ENCODE measurements around the gene SLC30A3.

The SLC30A3 gene

GRCh38 chr2:27236136-27236535, 26.7 kb downstream of the SLC30A3 start:
- in situ Hi-C loops (cut with HindIII; ENCODE audit: low sequenced_read_pairs): no loop called here

GRCh38 chr2:27233341-27233740, 29.5 kb downstream of the SLC30A3 start:
- in situ Hi-C loops (cut with HindIII; ENCODE audit: low sequenced_read_pairs): no loop called here

DNA sequence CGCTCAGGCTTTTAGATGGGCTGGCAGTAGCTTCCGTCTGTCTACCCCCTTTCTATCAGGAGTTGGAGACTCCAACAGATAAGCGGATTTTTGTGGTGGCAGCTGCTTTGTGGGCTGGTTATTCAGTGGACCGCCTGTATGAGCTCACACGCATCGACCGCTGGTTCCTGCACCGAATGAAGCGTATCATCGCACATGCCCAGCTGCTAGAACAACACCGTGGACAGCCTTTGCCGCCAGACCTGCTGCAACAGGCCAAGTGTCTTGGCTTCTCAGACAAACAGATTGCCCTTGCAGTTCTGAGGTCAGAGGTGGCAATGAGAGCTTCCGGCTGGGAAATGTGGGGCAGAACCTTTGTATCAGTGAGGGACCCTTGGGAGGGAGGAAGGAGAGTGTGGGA, 30.9 kb downstream of the SLC30A3 start:
- in situ Hi-C loops (cut with HindIII; ENCODE audit: low sequenced_read_pairs): no loop called here

- in situ Hi-C loops (cut with HindIII; ENCODE audit: low sequenced_read_pairs): no loop called here
Measured at GRCh38 chr2:27227501-27227900, 35.3 kb downstream of the SLC30A3 start.

- in situ Hi-C loops (cut with HindIII; ENCODE audit: low sequenced_read_pairs): no loop called here
Measured at GRCh38 chr2:27225526-27225925, 37.3 kb downstream of the SLC30A3 start.

GRCh38 chr2:27223416-27223815, 39.4 kb downstream of the SLC30A3 start:
- in situ Hi-C loops (cut with HindIII; ENCODE audit: low sequenced_read_pairs): no loop called here

DNA sequence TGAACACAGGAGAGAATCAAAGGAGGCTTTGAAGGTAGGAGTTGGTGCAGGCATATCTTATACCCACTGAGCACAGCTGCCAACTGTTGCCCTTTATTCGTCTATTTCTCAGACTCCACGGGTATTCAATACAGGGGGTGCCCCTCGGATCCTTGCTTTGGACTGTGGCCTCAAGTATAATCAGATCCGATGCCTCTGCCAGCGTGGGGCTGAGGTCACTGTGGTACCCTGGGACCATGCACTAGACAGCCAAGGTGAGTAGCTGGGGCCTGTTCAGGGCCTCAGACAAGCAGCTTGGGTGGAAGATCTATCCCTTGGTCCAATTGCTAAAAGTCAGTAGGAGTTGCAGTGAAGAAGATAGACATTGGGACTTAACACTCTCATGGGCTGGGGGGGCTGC, 40.4 kb downstream of the SLC30A3 start:
- in situ Hi-C loops (cut with HindIII; ENCODE audit: low sequenced_read_pairs): no loop called here

DNA sequence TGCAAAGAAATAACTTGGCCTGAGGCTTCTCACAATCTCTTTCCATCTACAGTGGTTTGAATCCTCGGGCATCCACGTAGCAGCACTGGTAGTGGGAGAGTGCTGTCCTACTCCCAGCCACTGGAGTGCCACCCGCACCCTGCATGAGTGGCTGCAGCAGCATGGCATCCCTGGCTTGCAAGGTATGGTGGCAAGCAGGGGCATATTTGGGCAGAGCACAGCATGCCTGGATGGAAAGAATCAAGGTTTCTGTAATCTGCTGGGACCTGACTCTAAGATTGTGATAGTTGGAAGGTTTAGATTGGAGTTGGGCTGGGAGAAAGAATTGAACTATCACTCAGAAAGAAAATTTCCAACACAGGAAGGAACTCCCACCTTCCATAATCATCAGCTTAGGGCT, 41.7 kb downstream of the SLC30A3 start:
- in situ Hi-C loops (cut with HindIII; ENCODE audit: low sequenced_read_pairs): no loop called here

DNA sequence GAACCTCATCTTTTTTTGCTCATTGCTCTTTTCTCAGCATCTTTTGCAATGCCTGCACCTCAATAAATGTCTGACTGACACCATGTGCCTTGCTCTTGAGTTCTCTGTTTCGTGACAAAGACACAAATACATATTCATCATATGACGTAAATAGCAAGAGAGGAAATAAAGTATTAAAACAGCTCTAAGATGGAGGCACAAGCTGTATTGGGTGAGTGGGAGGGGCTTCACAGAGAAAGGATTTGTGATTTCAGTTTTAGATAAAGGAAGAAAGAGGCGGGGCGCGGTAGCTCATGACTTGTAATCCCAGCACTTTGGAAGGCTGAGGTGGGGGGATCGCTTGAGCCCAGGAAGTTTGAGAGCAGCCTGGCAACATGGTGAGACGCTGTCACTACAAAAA, 42.8 kb downstream of the SLC30A3 start:
- in situ Hi-C loops (cut with HindIII; ENCODE audit: low sequenced_read_pairs): no loop called here

DNA sequence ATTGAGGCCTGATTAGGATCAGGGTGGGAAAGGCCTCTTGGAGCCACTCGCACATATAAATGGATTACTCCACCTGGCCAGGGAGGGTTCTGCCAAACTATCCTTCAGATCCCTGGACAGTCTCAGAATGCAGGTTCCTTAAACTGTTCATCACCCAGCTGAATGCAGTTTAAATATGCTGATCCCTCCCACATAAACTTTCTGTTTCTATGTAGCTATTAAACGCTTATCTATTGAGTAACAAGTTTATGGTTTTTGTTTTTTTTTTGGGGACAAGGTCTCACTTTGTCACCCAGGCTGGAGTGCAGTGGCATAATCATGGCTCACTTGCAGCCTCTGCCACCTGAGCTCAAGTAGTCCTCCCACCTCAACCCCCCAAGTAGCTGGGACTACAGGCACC, 43.8 kb downstream of the SLC30A3 start:
- in situ Hi-C loops (cut with HindIII; ENCODE audit: low sequenced_read_pairs): no loop called here

DNA sequence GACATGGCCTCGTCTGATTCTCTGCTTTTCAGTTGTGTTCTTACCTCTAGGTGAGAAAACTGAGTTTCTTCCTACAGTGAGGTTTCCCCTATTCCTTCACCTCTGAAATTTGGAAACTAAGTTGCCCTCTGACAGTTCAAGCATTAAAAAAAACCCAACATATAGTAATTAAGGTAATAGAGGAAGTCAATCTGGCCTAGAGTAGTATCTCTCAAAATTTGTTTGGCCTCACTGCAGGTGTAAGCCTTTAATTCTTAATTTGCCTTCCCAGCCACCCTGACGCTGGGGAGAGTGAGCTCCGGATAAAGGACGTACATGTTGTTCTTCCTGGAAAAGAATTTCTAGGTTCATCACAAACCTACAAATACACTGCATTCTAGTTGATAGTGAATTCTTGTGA, 44.2 kb downstream of the SLC30A3 start:
- in situ Hi-C loops (cut with HindIII; ENCODE audit: low sequenced_read_pairs): no loop called here

GRCh38 chr2:27217173-27218121, 45.4 kb downstream of the SLC30A3 start, which contains the start of gene CAD:
CAD (plus strand) TSS chr2:27217369; CDS start chr2:27217552, 183 bp downstream.
- in situ Hi-C loops (cut with HindIII; ENCODE audit: low sequenced_read_pairs): no loop called here

- in situ Hi-C loops (cut with HindIII; ENCODE audit: low sequenced_read_pairs): no loop called here
Measured at GRCh38 chr2:27216416-27217137, 46.3 kb downstream of the SLC30A3 start.

DNA sequence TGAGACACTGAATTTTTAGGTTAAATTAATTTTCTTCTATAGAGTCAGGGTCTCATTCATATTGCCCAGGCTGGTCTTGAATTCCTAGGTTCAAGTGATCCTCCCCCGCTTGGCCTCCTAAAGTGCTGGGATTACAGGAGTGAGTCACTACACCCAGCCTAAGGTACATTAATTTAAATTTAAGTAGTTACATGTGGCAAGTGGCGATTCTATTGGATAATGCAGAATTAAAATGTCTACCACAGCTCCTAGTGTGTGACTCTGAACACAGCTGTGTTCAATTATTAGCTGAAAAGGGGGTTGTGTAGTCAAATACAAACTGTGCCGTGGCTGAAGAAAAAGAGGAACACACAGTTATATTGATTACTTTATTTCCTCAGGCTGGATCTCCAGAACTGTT, 47.9 kb downstream of the SLC30A3 start:
- in situ Hi-C loops (cut with HindIII; ENCODE audit: low sequenced_read_pairs): no loop called here

DNA sequence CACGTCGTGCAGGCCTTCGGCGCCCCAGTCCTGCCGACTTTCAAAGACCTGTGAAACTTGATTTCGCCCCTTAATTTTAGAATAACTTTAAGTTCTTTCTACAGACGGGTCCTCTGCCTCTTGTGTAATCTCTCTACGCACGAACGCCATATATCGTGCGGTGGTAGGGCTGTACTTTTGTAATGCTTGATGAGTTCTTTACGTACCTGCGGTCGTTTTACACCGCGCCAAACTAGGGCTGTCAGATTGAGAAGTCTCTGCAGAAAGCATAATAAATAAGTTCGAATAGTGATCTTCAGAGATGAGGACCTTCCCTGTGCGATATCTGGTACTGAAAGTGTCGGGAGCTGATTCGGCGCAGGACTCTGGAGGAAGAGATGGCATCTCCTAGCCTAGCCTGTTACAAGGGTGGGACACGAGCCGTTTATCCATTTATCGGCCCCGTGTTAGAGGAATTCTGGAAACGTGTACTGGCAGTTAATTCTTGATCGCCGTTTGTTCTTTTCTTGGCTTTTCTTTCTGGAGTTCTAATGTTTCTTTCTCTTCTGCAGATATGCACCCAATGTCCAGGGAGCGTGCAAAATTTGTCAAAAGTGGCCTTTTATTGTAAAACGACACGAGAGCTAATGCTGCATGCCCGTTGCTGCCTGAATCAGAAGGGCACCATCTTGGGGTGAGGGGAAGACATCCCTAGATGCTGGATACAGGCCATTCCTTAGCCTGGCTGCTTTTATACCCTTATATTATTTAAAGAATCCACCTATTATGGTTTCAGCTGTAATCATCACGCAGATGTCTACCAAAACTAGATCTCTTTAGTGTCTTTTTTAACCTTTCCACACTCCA, 50.0 kb downstream of the SLC30A3 start:
- in situ Hi-C loops (cut with HindIII; ENCODE audit: low sequenced_read_pairs): no loop called here

DNA sequence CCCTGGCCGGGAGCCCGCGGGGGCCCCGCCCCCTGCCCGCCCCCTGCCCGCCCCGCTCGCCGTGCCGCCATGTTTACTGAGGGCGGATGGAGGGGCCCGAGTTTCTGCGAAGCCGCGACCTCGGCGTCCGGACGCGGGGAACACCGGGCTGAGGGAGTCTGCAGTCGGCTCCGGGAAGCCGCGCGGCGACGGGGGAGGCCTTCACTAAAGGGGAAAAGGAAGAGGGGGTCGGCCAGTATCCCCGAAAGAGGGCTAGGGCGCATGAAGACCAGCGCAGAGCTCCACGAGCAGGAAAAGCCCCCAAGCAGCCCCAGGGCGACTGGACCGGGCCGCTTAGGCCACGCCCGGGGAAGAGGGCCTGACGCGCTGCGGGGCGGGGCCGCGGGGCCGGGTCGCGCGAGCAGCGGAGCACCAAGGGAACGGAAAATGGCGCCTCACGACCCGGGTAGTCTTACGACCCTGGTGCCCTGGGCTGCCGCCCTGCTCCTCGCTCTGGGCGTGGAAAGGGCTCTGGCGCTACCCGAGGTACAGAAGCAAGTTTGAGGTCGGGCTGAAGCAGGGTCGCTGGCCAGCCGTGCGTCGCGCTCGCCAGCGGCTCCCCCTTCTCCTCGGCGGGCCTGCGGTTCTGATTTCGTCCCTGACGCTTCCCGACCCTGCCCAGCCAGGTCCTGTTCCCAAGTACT, 50.8 kb downstream of the SLC30A3 start, which contains the start of the genes ATRAID and SLC5A6:
Gene ATRAID (plus strand): TSS at position 99 of the 683 bp plus-strand sequence. CDS start 328 bp downstream, at position 427.
Gene SLC5A6 (minus strand): TSS at position 326 of the 683 bp plus-strand sequence. CDS start 4,618 bp downstream, outside the sequence.
- in situ Hi-C loops (cut with HindIII; ENCODE audit: low sequenced_read_pairs): no loop called here

DNA sequence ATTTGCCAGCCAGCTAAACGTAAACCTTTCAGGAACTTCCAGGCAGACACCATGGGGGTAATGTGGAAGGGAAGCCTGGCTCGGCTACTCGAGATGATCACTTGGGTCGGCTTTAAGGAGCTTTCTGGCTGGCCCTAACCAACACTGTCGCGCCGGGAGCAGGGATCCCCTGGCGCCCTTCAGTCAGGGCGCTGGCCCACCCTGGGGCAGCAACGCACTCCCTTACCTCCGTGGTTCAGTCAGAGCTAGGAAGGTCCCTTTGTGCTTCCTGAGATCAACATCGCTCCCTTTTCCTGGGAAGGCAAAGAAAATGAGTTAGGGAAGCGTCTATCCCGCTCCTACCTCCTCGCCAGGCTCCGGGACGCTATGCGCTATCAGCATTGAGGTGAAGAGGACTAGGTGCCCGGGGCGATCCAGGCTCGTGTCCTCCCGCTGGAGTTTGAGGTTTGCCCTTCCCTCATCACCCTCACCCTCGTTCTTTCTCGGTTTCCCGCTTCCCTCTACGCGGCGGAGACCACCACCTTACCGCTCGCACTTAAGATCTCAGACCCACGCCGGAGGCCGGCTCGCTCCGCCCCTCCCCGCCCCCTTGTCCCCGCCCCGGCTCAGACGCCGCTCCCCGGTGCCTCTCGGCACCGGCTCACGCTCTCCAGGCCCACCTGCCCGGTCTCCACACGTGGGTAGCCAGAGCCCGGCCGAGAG, 51.5 kb downstream of the SLC30A3 start:
- in situ Hi-C loops (cut with HindIII; ENCODE audit: low sequenced_read_pairs): no loop called here

- in situ Hi-C loops (cut with HindIII; ENCODE audit: low sequenced_read_pairs): no loop called here
Measured at GRCh38 chr2:27209621-27210401, 53.0 kb downstream of the SLC30A3 start.

Data from endothelial cell of hepatic sinusoid (primary cell).